Activated CD8-positive, alpha-beta memory T cell treated with anti-CD3 and anti-CD28 coated beads, Interleukin-2, amount 10 ng/mL, durations not matched to agents 7 days and 5 days (primary cell): ENCODE data around the gene DGAT2. TPM values are rescaled to one million over a fixed set of nuclear protein-coding genes. Genes with fewer than 3 reads are reported as not detected.
A peak's percentile ranks its signal among the peaks of the same experiment; 100 is the strongest.

ENCODE experiments used
- ATAC-seq: fragments of 150-1000 bp; cut with Tn5 transposase; one replicate; pipeline ENCODE4 v1.10.0; 2021; ENCODE audit warnings: moderate library complexity
- CTCF ChIA-PET: fragments of 350-600 bp; sonication (Branson Sonifier 250); formaldehyde crosslinking; loops from one replicate; lab custom pipeline; 2021; ENCODE audit warnings: antibody characterized with exemption; lab: Charles Lee
- DNase-seq: peaks from one replicate; pipeline ENCODE4 v3.0.0-alpha.2; 2020
- H3K27ac Mint-ChIP-seq: one replicate; pipeline ENCODE4 v1.8.0; 2021; ENCODE audit warnings: mild to moderate bottlenecking, mixed read lengths
- H3K27me3 Mint-ChIP-seq: one replicate; pipeline ENCODE4 v1.8.0; 2021; ENCODE audit warnings: mixed read lengths
- H3K36me3 Mint-ChIP-seq: one replicate; pipeline ENCODE4 v1.8.0; 2021; ENCODE audit warnings: mild to moderate bottlenecking, mixed read lengths
- H3K4me1 Mint-ChIP-seq: one replicate; pipeline ENCODE4 v1.8.0; 2021; ENCODE audit warnings: mixed read lengths
- H3K4me3 Mint-ChIP-seq: one replicate; pipeline ENCODE4 v1.8.0; 2021; ENCODE audit warnings: mild to moderate bottlenecking, moderate library complexity, mixed read lengths
- H3K9me3 Mint-ChIP-seq: one replicate; pipeline ENCODE4 v1.8.0; 2022; ENCODE audit warnings: low read depth, mixed read lengths
- total RNA-seq, 2 experiments: library from RNA; stranded (reverse); gene quantifications; one replicate each; pipeline ENCODE4 v1.2.3, GENCODE V29; 2021

Gene DGAT2
- total RNA-seq, 2 experiments from 2014 or later: 1.5 to 1.8 TPM

DNA sequence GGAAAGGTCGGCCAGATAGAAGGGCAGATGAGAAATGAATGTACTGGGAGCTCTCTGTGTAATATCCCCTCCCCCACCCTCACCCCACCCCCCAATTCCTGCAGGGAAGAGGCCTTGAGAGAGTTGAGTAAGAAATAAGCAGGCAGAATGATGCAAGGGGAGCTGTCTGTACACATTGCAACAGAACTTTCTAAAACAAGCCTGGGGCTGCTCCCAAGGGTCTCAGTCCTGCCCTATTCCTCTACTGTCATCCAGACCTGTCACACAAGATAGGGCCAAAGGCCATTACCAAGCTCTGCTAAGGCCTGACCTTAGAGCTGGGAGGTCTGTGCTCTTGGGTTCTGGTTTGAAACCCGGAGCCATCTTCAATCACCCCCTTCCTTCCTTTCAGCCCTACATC lies 5.7 kb upstream of the DGAT2 start:
- peaks cover 14% of the 10 kb centered on the region for H3K4me1 Mint-ChIP-seq
- no peak overlapping the region for H3K4me3 Mint-ChIP-seq
- no peak for DNase-seq
- no peaks in the 10 kb centered on the region for H3K9me3 Mint-ChIP-seq
- no peak for ATAC-seq
- no peak overlapping the region for H3K27ac Mint-ChIP-seq
- peaks cover 6% of the 10 kb centered on the region for H3K27me3 Mint-ChIP-seq
- no peaks in the 10 kb centered on the region for H3K36me3 Mint-ChIP-seq
- CTCF ChIA-PET: no interaction called here

DNA sequence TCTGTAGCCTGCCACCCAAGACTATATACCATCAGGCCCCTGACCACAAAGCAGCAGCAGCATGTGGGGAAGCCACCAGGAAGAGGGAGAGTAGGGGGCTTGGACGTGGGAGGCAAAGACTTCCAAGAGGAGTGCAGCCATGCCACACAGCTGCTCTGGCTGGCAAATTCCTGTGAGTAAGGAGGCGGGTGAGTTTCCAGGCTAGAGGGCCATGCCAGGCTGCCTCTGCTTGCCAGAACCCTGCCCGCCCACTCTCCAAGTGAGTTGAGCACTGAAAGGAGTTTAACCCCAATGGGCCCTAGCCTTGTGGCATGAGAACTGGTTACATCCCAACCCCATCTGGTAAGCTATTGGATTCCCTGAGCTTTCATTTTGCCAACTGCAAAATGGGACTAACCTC lies 4.7 kb upstream of the DGAT2 start:
- Mint-ChIP-seq H3K4me1 (peaks cover 18% of the 10 kb centered on the region), H3K36me3 (no peaks in the 10 kb centered on the region), H3K9me3 (no peaks in the 10 kb centered on the region), H3K27me3 (peaks cover 10% of the 10 kb centered on the region), H3K27ac (no peak overlapping the region), H3K4me3 (no peak overlapping the region)
- ATAC-seq (no peak), DNase-seq (no peak)
- CTCF ChIA-PET: interaction anchor here (0.9 kb wide), 1 partner anchor 23 kb away, joined by 3 read pairs; no protein-coding TSS in a partner anchor

DNA sequence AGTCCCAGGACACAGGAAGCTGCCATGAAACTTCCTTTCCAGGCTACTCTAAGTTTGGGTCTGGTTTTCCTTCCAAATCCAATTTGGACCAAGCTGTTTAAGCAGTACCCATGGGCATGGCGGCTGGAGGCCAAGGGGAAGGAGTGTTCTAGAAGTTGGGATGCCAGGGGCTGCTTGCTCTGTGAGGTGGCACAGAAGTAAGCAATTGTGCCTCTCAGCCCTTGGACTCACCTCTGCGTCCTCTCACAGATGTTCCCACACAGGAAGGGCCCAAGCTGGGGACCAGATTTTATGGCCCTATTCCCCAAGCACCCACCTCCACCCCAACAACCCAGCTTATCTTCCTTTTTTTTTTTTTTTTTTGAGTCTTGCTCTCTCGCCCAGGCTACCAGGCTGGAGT lies 3.5 kb upstream of the DGAT2 start:
- CTCF ChIA-PET: interaction anchor here (0.6 to 0.9 kb wide), 2 partner anchors 42 to 47 kb away, joined by 3 read pairs; no protein-coding TSS in a partner anchor
- Mint-ChIP-seq H3K36me3 (no peaks in the 10 kb centered on the region), H3K4me1 (peaks cover 23% of the 10 kb centered on the region), H3K9me3 (no peaks in the 10 kb centered on the region), H3K4me3 (no peak overlapping the region), H3K27me3 (peaks cover 21% of the 10 kb centered on the region), H3K27ac (no peak overlapping the region)
- ATAC-seq: no peak
- no peak for DNase-seq

GRCh38 chr11:75766443-75767227 lies 1.9 kb upstream of the DGAT2 start:
- CTCF ChIA-PET: no interaction called here
- Mint-ChIP-seq H3K4me3 (no peak overlapping the region), H3K9me3 (no peaks in the 10 kb centered on the region), H3K36me3 (no peaks in the 10 kb centered on the region), H3K4me1 (peaks cover 23% of the 10 kb centered on the region), H3K27ac (no peak overlapping the region), H3K27me3 (peaks cover 32% of the 10 kb centered on the region)
- DNase-seq: no peak
- ATAC-seq: no peak

GRCh38 chr11:75767228-75767572 lies 1.4 kb upstream of the DGAT2 start:
- DNase-seq: no peak
- H3K36me3 Mint-ChIP-seq: no peaks in the 10 kb centered on the region
- ATAC-seq: no peak
- CTCF ChIA-PET: no interaction called here
- peaks cover 24% of the 10 kb centered on the region for H3K4me1 Mint-ChIP-seq
- peaks cover 32% of the 10 kb centered on the region for H3K27me3 Mint-ChIP-seq
- no peak overlapping the region for H3K4me3 Mint-ChIP-seq
- H3K27ac Mint-ChIP-seq: no peak overlapping the region
- no peaks in the 10 kb centered on the region for H3K9me3 Mint-ChIP-seq

DNA sequence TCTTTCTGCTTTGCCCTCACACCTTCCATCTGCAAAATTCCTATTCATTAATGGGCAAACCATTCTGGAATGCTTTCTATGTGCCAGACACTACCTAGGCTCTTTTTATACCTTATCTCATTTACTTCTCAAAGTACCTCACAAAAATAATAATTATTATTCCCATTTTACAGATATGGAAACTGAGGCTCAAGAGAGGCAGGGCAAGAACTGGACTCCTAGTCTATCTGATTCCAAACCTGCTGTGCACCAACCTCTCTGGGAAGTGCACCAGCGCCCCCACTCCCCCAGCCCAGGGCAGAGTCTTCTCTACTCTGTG lies 826 bp upstream of the DGAT2 start:
- ATAC-seq (no peak), DNase-seq (no peak)
- Mint-ChIP-seq H3K9me3 (no peaks in the 10 kb centered on the region), H3K4me3 (no peak overlapping the region), H3K27ac (no peak overlapping the region), H3K27me3 (peaks cover 32% of the 10 kb centered on the region), H3K36me3 (no peaks in the 10 kb centered on the region), H3K4me1 (peaks cover 26% of the 10 kb centered on the region)
- CTCF ChIA-PET: interaction anchor here (1.0 kb wide), 1 partner anchor 13 kb away, joined by 4 read pairs; no protein-coding TSS in a partner anchor

GRCh38 chr11:75768909-75769771 lies 562 bp downstream of the DGAT2 start:
- no peak overlapping the region for H3K27ac Mint-ChIP-seq
- ATAC-seq: peak; percentile 14
- H3K9me3 Mint-ChIP-seq: no peaks in the 10 kb centered on the region
- peak overlapping the region; percentile 21 for H3K4me3 Mint-ChIP-seq
- peaks cover 32% of the 10 kb centered on the region for H3K27me3 Mint-ChIP-seq
- H3K4me1 Mint-ChIP-seq: peaks cover 34% of the 10 kb centered on the region
- CTCF ChIA-PET: interaction anchor here (1.0 to 1.5 kb wide), 2 partner anchors 8 to 12 kb away, joined by 4 to 5 read pairs; no protein-coding TSS in a partner anchor
- DNase-seq: no peak
- H3K36me3 Mint-ChIP-seq: no peaks in the 10 kb centered on the region

DNA sequence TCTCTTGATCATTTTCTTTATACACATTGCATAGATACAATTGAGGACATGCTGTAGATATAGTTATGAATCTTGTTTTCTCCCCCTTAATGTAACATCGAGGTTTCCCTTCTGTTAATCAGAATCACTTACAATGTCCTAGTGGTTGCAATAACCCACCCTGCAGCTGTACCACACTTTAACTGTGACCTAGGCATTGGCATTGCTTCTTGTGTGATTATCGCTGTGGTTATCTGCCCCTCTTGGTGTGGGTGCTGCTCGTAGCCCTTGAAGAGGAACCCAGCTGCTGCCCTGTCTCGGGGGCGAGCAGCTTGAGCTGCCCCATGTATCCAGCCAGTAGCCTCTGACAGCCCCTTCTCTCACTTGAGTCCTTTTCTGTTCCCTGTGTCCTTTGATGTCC lies 1.5 kb downstream of the DGAT2 start:
- peaks cover 40% of the 10 kb centered on the region for H3K4me1 Mint-ChIP-seq
- no peak overlapping the region for H3K27ac Mint-ChIP-seq
- DNase-seq (no peak), ATAC-seq (no peak)
- peaks cover 32% of the 10 kb centered on the region for H3K27me3 Mint-ChIP-seq
- CTCF ChIA-PET: no interaction called here
- H3K4me3 Mint-ChIP-seq: no peak overlapping the region
- H3K9me3 Mint-ChIP-seq: no peaks in the 10 kb centered on the region
- no peaks in the 10 kb centered on the region for H3K36me3 Mint-ChIP-seq

- no peak for ATAC-seq
These were observed 3.2 kb downstream of the DGAT2 start for GRCh38 chr11:75771646-75772410.

GRCh38 chr11:75773595-75774353 lies 5.2 kb downstream of the DGAT2 start:
- CTCF ChIA-PET: interaction anchor here (0.7 to 1.5 kb wide), 4 partner anchors 14 to 753 kb away, joined by 3 to 4 read pairs (median 3); no protein-coding TSS in a partner anchor
- DNase-seq (peak; percentile 67), ATAC-seq (peak; percentile 71)
- Mint-ChIP-seq H3K36me3 (no peaks in the 10 kb centered on the region), H3K4me3 (no peak overlapping the region), H3K27ac (peak overlapping the region; percentile 64), H3K4me1 (peaks cover 40% of the 10 kb centered on the region), H3K27me3 (peaks cover 22% of the 10 kb centered on the region), H3K9me3 (no peaks in the 10 kb centered on the region)

More at GRCh38 chr11:75771646-75772410, 3.2 kb downstream of the DGAT2 start:
- CTCF ChIA-PET: no interaction called here
- Mint-ChIP-seq H3K27me3 (peaks cover 32% of the 10 kb centered on the region), H3K27ac (no peak overlapping the region), H3K4me1 (peaks cover 38% of the 10 kb centered on the region), H3K4me3 (no peak overlapping the region), H3K9me3 (no peaks in the 10 kb centered on the region), H3K36me3 (no peaks in the 10 kb centered on the region)
- DNase-seq: no peak

DNA sequence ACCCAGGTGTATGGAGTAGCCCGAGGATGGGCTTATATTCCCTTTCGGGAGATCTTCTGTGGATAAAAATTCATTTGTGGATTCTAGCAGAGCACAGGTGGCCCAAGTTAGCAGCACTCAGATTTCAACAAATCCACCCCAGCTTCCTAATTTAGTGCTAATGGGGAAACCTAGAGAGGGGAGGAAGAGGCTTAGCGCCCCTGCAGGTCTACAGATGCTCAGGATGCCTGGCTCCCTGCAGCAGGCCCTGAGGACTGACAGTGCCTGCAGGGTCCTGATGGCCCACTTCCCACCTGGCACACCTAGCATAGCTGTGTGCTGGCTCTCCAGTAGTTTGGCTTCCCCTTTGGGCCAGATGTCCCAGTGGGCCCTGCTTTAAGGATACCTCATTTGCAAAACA lies 6.5 kb downstream of the DGAT2 start:
- Mint-ChIP-seq H3K9me3 (no peaks in the 10 kb centered on the region), H3K27ac (no peak overlapping the region), H3K4me1 (peaks cover 39% of the 10 kb centered on the region), H3K4me3 (no peak overlapping the region), H3K27me3 (peaks cover 11% of the 10 kb centered on the region), H3K36me3 (no peaks in the 10 kb centered on the region)
- no peak for DNase-seq
- no peak for ATAC-seq
- CTCF ChIA-PET: no interaction called here

GRCh38 chr11:75776546-75776945 lies 8.0 kb downstream of the DGAT2 start:
- no peak for DNase-seq
- Mint-ChIP-seq H3K9me3 (no peaks in the 10 kb centered on the region), H3K27ac (no peak overlapping the region), H3K4me1 (peaks cover 40% of the 10 kb centered on the region), H3K4me3 (no peak overlapping the region), H3K27me3 (no peaks in the 10 kb centered on the region), H3K36me3 (no peaks in the 10 kb centered on the region)
- CTCF ChIA-PET: interaction anchor here (1.6 to 1.9 kb wide), 3 partner anchors 8 to 71 kb away, joined by 5 to 6 read pairs (median 5); partner anchors contain the start of gene DGAT2
- no peak for ATAC-seq
